NCI-H446 treated with DMSO at 0.1 percent for 48 hours (cell line): ENCODE measurements around the gene NUDT4B.
"Not testable (repeated sequence)": the region's sequence is repeated elsewhere in the genome, so short reads cannot be mapped to it uniquely, and the experiment has no call there.

Experiments used
- DNase-seq: peaks from one replicate; lab custom pipeline; 2025; lab: John Stamatoyannopoulos, UW

Gene NUDT4B

GRCh38 chr1:148748563-148749334 is at the start of gene NUDT4B:
NUDT4B (plus strand) TSS chr1:148748774; CDS start chr1:148748953, 179 bp downstream.
- not testable (repeated sequence) for DNase-seq

- DNase-seq, result not testable (repeated sequence)
Observed at GRCh38 chr1:148699357-148699756, 49.2 kb upstream of the NUDT4B start.

GRCh38 chr1:148702242-148702641 is 46.3 kb upstream of the NUDT4B start:
- DNase-seq, result not testable (repeated sequence)

- DNase-seq, result not testable (repeated sequence)
Observed at GRCh38 chr1:148703973-148704591, 44.5 kb upstream of the NUDT4B start.

- DNase-seq, result not testable (repeated sequence)
Observed at GRCh38 chr1:148705316-148705948, 43.1 kb upstream of the NUDT4B start.

- DNase-seq, result not testable (repeated sequence)
Observed at GRCh38 chr1:148708779-148709333, 39.7 kb upstream of the NUDT4B start.

GRCh38 chr1:148710772-148711523 is 37.6 kb upstream of the NUDT4B start:
- DNase-seq, result not testable (repeated sequence)

- not testable (repeated sequence) for DNase-seq
Observed at GRCh38 chr1:148712353-148712752, 36.2 kb upstream of the NUDT4B start.

- DNase-seq, result not testable (repeated sequence)
Observed at GRCh38 chr1:148715518-148715917, 33.1 kb upstream of the NUDT4B start.

GRCh38 chr1:148716966-148717520 is 31.5 kb upstream of the NUDT4B start:
- not testable (repeated sequence) for DNase-seq

- not testable (repeated sequence) for DNase-seq
Observed at GRCh38 chr1:148720918-148721317, 27.7 kb upstream of the NUDT4B start.

- DNase-seq, result not testable (repeated sequence)
Observed at GRCh38 chr1:148722758-148723157, 25.8 kb upstream of the NUDT4B start.

- DNase-seq, result not testable (repeated sequence)
Observed at GRCh38 chr1:148723515-148723914, 25.1 kb upstream of the NUDT4B start.

GRCh38 chr1:148724872-148725271 is 23.7 kb upstream of the NUDT4B start:
- DNase-seq, result not testable (repeated sequence)

GRCh38 chr1:148727862-148728261 is 20.7 kb upstream of the NUDT4B start:
- DNase-seq, result not testable (repeated sequence)

GRCh38 chr1:148729128-148729527 is 19.4 kb upstream of the NUDT4B start:
- DNase-seq, result not testable (repeated sequence)

- DNase-seq, result not testable (repeated sequence)
Observed at GRCh38 chr1:148729541-148729940, 19.0 kb upstream of the NUDT4B start.

- not testable (repeated sequence) for DNase-seq
Observed at GRCh38 chr1:148732277-148732676, 16.3 kb upstream of the NUDT4B start.

GRCh38 chr1:148733585-148734310 is 14.8 kb upstream of the NUDT4B start:
- DNase-seq, result not testable (repeated sequence)

GRCh38 chr1:148734311-148734662 is 14.3 kb upstream of the NUDT4B start:
- DNase-seq, result not testable (repeated sequence)

GRCh38 chr1:148735538-148735937 is 13.0 kb upstream of the NUDT4B start:
- not testable (repeated sequence) for DNase-seq
